ENCODE results near the gene ZNF613.

- no peak for TF ChIP-seq CHCHD3 (CRISPR knock-in tag; IDR thresholded peaks at IDR 0.05)
- no peak for TF ChIP-seq ZNF335 (CRISPR knock-in tag; IDR thresholded peaks at IDR 0.05)
- no peak for TF ChIP-seq ZNF550 (CRISPR knock-in tag; IDR thresholded peaks at IDR 0.05; ENCODE audit: borderline replicate concordance)
- no peak for TF ChIP-seq CREB1 (IDR thresholded peaks at IDR 0.05)
- no peak for TF ChIP-seq CREB1 (CRISPR knock-in tag; IDR thresholded peaks at IDR 0.05)
- TF ChIP-seq EZH2 (conservative IDR thresholded peaks at IDR 0.05; ENCODE audit: low read depth, low read length), result no peak
- TF ChIP-seq BCL6 (CRISPR knock-in tag; IDR thresholded peaks at IDR 0.05), result no peak
- TF ChIP-seq MYC (CRISPR knock-in tag; IDR thresholded peaks at IDR 0.05; ENCODE audit: borderline replicate concordance), result no peak
- no peak for TF ChIP-seq ZNF577 (CRISPR knock-in tag; IDR thresholded peaks at IDR 0.05; ENCODE audit: borderline replicate concordance, low read depth)
- TF ChIP-seq UBTF (CRISPR knock-in tag; IDR thresholded peaks at IDR 0.05), result no peak
Observed at GRCh38 chr19:51916167-51916566, 11.1 kb upstream of the ZNF613 start.
